HK-2 (cell line): ENCODE measurements around the gene FOXI2.

Source experiments
- DNase-seq: peaks from one replicate; pipeline ENCODE4 v3.0.0-alpha.2; 2018; ENCODE audit not compliant: unreplicated experiment

The FOXI2 gene

DNA sequence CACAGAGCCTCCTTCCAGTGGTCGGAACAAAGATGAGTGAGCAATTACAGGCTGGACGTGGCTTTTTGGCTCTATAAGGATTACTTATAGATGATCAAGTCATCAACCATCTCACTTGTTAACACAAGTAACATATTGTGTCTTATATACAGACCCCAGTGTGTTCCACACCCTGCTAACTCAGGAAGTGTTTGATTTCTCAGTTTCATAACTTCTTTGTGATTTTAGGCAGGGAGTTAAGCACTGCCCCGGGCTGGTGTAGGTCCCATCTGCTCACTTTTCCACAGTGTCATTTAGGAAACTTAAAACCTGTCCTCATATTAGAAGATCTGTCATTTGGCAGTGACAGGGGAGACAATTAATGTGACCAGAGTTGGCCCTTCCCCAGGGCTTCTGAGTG is 6.2 kb downstream of the FOXI2 start:
- DNase-seq, result no peak

DNA sequence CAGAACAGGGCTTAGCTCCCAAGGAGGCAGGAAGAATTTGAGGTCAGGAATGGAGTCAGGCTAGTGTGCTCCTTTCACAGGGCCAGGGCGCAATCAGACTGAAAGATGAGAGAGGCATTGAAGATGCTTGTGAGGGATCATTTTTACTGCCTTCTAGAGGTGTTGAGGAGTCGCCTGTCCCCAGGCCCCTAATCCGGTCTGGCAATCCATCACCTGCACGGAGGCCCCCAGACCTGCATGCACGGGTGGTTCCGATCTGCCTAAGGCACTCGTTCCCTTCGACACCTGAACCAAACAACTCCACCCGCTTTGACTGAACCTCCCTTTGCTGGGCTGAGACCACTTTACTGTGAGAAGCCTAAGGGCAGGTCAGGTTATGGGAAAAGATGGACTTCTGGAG is 8.0 kb downstream of the FOXI2 start:
- no peak for DNase-seq

DNA sequence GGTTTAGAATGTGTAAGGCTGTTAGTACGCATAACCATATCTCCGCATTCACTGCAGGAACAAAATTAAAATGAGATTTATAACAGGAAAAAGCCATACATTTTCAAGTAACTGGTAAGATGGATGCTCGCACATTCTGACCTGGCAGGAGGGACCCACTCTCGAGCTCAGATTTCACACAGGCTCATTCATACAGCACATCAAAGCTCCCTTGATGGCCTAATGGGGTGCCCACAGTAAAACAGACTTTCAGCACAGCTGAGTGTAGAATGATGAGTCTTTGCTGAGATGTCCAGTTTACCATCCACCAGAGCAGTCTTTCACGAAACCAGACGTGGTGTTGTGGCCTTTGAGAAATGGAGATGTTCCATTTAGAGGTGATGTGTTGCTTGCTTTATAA is 8.9 kb downstream of the FOXI2 start:
- DNase-seq, result no peak

DNA sequence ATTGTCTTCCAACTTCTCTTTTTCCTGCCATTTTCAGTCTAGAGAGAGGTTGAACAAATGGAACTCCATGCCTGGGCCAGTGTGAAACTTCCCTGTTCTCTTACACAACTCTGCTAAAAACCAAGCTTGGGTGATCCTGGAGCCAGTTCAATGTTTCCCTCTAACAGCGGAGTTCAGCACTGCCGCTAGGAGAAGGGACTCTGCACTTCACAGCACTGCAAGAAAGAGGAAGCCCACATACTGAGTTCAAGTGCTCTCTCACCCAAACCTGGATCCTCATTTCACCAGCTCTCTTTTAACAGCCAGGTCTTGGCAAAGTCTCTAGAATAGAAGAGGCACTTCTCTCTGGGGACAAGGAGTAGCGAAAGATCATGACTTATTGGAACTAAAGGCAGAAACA is 18.8 kb downstream of the FOXI2 start:
- no peak for DNase-seq

DNA sequence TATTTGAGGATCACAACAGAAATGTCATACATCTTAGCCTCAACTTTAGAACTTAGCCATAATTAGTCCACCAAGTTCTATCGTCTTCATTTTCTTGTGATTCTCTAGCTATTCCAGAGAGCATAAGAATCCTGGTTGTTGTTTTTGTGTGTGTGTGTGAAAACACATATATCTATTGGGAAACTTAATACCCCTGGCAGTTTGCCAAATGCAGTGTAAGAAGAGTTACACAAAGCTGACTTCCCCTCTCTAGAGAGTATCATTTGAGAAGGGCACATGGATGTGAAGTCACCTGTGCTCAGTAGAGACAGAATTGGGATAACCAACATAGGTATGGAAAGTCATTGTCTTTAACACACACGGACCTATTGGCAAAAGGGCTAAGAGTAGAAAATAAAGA is 19.3 kb downstream of the FOXI2 start:
- no peak for DNase-seq

GRCh38 chr10:127757033-127757432 is 20.0 kb downstream of the FOXI2 start:
- DNase-seq, result no peak

- DNase-seq, result no peak
Observed at GRCh38 chr10:127759276-127759675, 22.3 kb downstream of the FOXI2 start.

- no peak for DNase-seq
Observed at GRCh38 chr10:127762925-127763324, 25.9 kb downstream of the FOXI2 start.

DNA sequence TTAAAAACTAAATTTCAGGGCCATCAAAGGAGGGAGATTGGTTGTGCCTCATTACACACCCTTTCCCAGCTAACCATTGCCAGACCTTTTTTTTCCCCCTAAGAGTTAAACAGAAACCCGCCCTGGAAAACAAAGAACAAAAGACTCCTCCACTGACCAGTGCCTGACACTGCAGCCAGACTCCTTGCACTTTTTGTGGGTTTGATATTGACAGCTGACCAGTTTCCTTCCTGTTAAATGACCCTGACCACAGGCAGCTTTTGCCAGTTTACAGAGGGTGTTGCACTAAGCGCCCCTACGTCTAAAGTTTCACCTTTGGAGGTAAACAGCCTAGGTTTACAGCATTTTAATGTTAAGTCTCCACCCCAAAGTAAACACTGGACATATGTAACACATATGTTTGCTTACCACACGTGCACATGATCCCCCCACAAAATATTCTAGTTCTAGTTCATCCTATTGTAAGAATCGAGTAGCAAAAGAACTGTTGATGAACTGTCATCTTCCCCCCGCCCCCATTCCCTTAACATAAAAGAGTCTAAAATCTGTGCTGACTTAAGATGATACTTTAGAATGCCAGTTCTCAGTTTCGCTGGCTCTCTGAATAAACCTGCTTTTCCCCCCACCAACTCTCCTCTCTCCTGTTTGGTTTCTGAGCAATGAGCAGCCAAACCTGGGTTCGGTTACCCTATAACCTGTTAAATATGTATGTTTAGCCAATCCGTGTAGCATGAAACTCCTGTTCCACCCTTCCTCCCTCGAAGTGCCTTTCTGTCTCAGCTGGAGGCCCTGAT is 38.0 kb downstream of the FOXI2 start:
- no peak for DNase-seq

GRCh38 chr10:127776816-127777215 is 39.8 kb downstream of the FOXI2 start:
- no peak for DNase-seq

DNA sequence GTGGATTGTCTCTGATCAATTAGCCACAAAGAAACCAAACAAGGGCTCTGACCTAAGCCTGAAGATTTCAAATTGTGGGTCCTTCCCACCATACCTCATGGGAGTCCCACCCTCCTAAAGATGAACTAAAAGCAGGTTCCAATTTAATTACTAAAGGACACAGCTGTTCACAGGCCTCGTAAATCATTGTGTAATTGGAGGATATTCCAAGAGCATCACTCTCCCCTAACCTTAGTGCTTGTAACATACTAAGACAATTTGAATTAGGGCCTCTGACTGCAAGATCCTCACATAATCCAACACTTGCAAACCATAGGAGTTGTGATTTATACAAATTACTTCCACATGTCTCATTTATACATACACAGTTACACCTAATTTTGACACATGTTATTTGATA is 44.4 kb downstream of the FOXI2 start:
- DNase-seq, result no peak

GRCh38 chr10:127787873-127788272 is 50.9 kb downstream of the FOXI2 start:
- DNase-seq, result no peak

DNA sequence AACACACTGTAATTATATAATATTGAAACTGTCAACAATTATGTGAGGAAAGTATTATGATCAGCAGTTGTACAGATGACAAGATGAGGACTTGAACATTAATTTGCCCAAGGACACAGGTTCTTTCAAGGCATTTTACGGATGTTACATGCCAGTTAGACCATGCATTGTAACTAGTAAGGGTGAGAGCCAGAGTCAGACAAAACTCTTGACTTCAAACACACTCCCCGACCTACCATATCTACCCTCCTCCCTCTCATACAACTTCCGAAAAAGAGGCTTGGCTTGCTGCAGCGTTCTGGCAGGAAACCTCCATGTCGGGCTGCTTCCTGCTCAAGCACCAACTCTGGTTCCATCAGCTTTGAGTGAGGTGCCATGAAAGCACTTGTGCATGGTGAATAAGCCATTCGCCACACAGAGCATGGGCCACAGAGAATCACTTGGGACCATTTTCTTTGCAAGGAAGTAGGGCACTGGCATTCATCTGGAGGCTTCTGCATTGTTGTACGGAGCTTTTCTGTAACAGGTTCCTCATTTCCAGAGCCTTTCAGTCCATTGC is 53.2 kb downstream of the FOXI2 start:
- no peak for DNase-seq
